ENCODE data around the gene IL23R. TPM values are rescaled to one million over a fixed set of nuclear protein-coding genes. Genes with fewer than 3 reads are reported as not detected.
A peak's percentile ranks its signal among the peaks of the same experiment; 100 is the strongest.

The IL23R gene
- total RNA-seq, 2 donors from 2014 or later = 7.4 to 8.3 TPM

- Mint-ChIP-seq H3K4me1 (ENCODE audit: low read depth in 2 of 2) (peaks cover 28 to 40% of the 10 kb centered on the region in 2 donors), H3K27me3 (no peaks in the 10 kb centered on the region), H3K9me3 (peaks cover 4% of the 10 kb centered on the region), H3K4me3 (no peak overlapping the region), H3K27ac (peak overlapping the region; percentile 68 to 73), H3K36me3 (peaks cover 12% of the 10 kb centered on the region)
- DNase-seq (ENCODE audit: low spot score) (no peak), ATAC-seq (no peak)
Measured at GRCh38 chr1:67213948-67214347, 47.7 kb downstream of the IL23R start.

DNA sequence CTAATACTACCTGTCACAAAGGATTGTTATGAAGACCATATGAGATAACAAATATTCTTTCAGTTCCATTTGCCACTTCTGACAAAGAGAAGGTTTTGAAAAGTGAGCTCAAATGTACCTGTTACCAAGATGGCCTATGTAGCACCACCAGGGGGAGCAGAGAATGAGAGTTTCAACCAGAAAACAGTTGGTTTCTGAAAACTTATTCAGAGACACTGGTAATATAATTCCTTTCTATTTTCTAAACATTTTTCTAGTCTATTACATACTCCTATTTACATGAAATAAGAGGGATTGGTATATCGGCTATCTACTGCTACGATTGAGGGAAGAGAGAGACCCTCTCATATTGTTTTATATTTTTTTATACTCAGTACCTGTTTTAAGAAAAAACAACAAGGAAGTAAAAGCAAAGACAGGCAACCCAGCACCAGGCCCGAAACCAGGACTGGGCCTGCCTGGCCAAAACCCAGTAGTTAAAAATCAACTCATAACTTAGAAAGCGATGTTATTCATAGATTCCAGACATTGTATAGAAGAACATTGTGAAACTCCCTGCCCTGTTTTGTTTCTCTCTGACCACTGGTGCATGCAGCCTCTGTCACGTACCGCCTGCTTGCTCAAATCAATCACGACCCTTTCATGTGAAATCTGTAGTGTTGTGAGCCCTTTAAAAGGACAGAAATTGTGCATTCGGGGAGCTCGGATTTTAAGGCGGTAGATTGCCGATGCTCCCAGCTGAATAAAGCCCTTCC, 48.3 kb downstream of the IL23R start:
- peaks cover 4% of the 10 kb centered on the region for H3K9me3 Mint-ChIP-seq
- no peaks in the 10 kb centered on the region for H3K27me3 Mint-ChIP-seq
- peak overlapping the region; percentile 68 to 73 for H3K27ac Mint-ChIP-seq
- H3K36me3 Mint-ChIP-seq = peaks cover 9% of the 10 kb centered on the region
- DNase-seq (ENCODE audit: low spot score) = peak; percentile 67
- ATAC-seq = peak; percentile 56 to 67
- no peak overlapping the region for H3K4me3 Mint-ChIP-seq
- peaks cover 24 to 36% of the 10 kb centered on the region in 2 donors for H3K4me1 Mint-ChIP-seq (ENCODE audit: low read depth in 2 of 2)

DNA sequence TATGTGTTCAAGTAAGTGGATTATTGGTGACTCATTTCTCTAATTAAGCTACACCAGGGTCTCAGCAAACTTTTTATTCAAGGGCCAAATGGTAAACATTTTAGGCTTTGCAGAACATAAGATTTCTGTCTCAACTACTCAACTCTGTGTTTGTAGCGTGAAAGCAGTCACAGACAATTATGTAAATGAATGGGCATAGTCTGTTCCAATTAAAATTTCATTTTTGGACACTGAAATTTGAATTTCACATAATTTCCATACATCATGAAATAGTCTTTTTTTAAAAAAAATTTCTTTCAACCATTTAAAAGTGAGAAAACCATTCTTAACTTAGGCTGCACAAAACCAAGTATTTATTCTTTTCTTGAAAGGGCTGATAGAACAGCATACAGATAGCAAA, 50.1 kb downstream of the IL23R start:
- Mint-ChIP-seq H3K27me3 (no peaks in the 10 kb centered on the region), H3K4me3 (no peak overlapping the region), H3K36me3 (peaks cover 6% of the 10 kb centered on the region), H3K27ac (no peak overlapping the region), H3K4me1 (ENCODE audit: low read depth in 2 of 2) (peaks cover 24 to 29% of the 10 kb centered on the region in 2 donors), H3K9me3 (peaks cover 4% of the 10 kb centered on the region)
- no peak for DNase-seq (ENCODE audit: low spot score)
- ATAC-seq = no peak

DNA sequence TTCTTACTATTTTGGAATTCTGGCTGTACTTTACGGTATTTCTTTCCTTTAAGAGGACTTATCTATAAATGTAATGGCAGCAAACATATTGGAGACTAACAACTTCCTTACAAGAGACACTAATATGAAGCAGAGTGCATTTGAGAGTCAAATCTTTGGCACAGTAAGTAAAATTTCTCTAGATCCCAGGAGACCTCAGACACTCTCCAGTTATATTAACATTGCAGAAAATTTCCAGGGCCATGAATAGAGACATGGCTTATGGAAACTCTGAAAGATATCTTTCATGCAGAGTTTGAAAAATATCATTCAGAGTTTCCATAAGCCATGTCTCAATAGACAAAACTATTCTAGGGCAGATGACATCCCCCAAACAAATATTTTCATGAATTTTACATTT, 51.2 kb downstream of the IL23R start:
- Mint-ChIP-seq H3K36me3 (peaks cover 6% of the 10 kb centered on the region), H3K9me3 (peaks cover 4% of the 10 kb centered on the region), H3K27me3 (no peaks in the 10 kb centered on the region), H3K4me3 (no peak overlapping the region), H3K27ac (no peak overlapping the region), H3K4me1 (ENCODE audit: low read depth in 2 of 2) (peaks cover 19 to 20% of the 10 kb centered on the region in 2 donors)
- DNase-seq (ENCODE audit: low spot score) = no peak
- ATAC-seq = no peak

DNA sequence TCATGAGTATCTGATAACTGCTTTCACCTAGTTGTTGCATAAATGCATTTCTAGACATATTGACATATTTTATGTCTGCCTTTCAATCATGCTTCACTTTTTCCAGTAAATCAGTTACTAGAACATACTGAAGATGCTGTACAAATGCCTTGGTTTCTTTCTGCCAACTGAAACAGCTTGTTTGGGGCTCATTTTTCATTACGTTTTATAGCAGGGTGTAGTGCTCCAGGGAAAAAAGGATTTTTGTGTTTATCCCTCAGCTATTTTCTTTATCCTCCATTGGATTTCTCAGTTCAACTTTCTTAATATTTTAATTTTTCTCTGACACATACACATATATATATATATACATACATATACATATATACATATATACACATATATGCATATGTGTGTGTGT, 51.7 kb downstream of the IL23R start:
- Mint-ChIP-seq H3K27ac (no peak overlapping the region), H3K4me1 (ENCODE audit: low read depth in 2 of 2) (peaks cover 16 to 17% of the 10 kb centered on the region in 2 donors), H3K36me3 (peaks cover 6% of the 10 kb centered on the region), H3K4me3 (no peak overlapping the region), H3K27me3 (no peaks in the 10 kb centered on the region), H3K9me3 (peaks cover 4% of the 10 kb centered on the region)
- ATAC-seq (no peak), DNase-seq (ENCODE audit: low spot score) (no peak)

DNA sequence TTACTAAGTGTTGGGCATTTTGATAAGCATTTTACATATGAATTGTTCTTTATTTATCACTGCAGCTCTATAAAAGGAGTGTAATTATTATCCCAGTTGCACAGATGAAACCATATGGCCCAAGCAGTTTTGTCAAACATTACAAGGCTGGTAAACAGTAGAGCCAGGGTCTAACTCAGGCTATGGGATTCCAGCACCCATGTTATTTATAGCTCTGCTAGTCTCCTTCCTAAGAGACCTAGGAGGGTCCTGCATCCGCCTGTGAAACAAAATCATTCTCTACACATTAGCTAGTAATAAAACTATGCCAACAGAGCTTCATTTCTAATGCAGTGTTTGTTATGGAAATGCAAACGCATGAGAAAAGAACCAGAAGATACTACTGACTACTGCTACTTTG, 58.6 kb downstream of the IL23R start:
- Mint-ChIP-seq H3K27ac (no peak overlapping the region), H3K4me3 (no peak overlapping the region), H3K9me3 (no peaks in the 10 kb centered on the region), H3K4me1 (ENCODE audit: low read depth in 2 of 2) (peaks cover 32 to 34% of the 10 kb centered on the region in 2 donors), H3K36me3 (peaks cover 8% of the 10 kb centered on the region), H3K27me3 (no peaks in the 10 kb centered on the region)
- ATAC-seq (no peak), DNase-seq (ENCODE audit: low spot score) (no peak)

DNA sequence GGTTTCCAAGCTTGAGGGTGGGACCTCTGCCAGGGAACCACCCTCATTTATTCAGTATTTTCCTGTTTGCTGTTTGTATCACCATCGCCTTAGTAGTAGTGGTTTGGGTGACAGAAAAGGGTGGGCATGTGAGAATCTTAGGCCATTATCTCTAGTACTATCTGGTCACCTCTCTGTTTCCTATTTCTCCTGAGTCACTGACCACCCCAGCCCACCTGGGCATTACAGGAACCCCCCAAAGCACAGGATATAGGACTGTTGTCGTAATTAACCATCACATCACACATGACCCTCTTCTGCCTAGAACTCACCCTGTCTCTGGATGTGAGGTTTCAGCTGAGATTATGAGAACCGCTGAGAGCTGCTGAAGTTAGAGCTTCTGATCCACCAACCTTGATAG, 60.4 kb downstream of the IL23R start:
- H3K9me3 Mint-ChIP-seq = no peaks in the 10 kb centered on the region
- H3K27me3 Mint-ChIP-seq = no peaks in the 10 kb centered on the region
- H3K27ac Mint-ChIP-seq = peak overlapping the region; percentile 25 to 84
- H3K4me3 Mint-ChIP-seq = peak overlapping the region; percentile 50
- DNase-seq (ENCODE audit: low spot score) (no peak), ATAC-seq (peak; percentile 78 to 85)
- peaks cover 8% of the 10 kb centered on the region for H3K36me3 Mint-ChIP-seq
- peaks cover 34 to 39% of the 10 kb centered on the region in 2 donors for H3K4me1 Mint-ChIP-seq (ENCODE audit: low read depth in 2 of 2)

- Mint-ChIP-seq H3K4me3 (peak overlapping the region; percentile 50), H3K9me3 (no peaks in the 10 kb centered on the region), H3K27ac (peak overlapping the region; percentile 25 to 84), H3K4me1 (ENCODE audit: low read depth in 2 of 2) (peaks cover 34 to 39% of the 10 kb centered on the region in 2 donors), H3K36me3 (peaks cover 8% of the 10 kb centered on the region), H3K27me3 (no peaks in the 10 kb centered on the region)
- ATAC-seq (no peak), DNase-seq (ENCODE audit: low spot score) (no peak)
Measured at GRCh38 chr1:67227196-67227595, 60.9 kb downstream of the IL23R start.

GRCh38 chr1:67228791-67229190, 62.5 kb downstream of the IL23R start:
- Mint-ChIP-seq H3K36me3 (peaks cover 8% of the 10 kb centered on the region), H3K9me3 (no peaks in the 10 kb centered on the region), H3K4me1 (ENCODE audit: low read depth in 2 of 2) (peaks cover 40 to 46% of the 10 kb centered on the region in 2 donors), H3K27me3 (no peaks in the 10 kb centered on the region), H3K4me3 (peak overlapping the region; percentile 31), H3K27ac (peak overlapping the region; percentile 16 to 84)
- ATAC-seq = no peak
- no peak for DNase-seq (ENCODE audit: low spot score)

- Mint-ChIP-seq H3K27ac (peak overlapping the region in 1 of 2 donors; percentile 84), H3K36me3 (peaks cover 8% of the 10 kb centered on the region), H3K4me1 (ENCODE audit: low read depth in 2 of 2) (peaks cover 41 to 50% of the 10 kb centered on the region in 2 donors), H3K27me3 (no peaks in the 10 kb centered on the region), H3K4me3 (no peak overlapping the region), H3K9me3 (no peaks in the 10 kb centered on the region)
- ATAC-seq = no peak
- DNase-seq (ENCODE audit: low spot score) = no peak
Measured at GRCh38 chr1:67230539-67230938, 64.3 kb downstream of the IL23R start.

GRCh38 chr1:67236277-67236676, 70.0 kb downstream of the IL23R start:
- Mint-ChIP-seq H3K27me3 (no peaks in the 10 kb centered on the region), H3K36me3 (peaks cover 12% of the 10 kb centered on the region)
- ATAC-seq = no peak

GRCh38 chr1:67239738-67240137, 73.5 kb downstream of the IL23R start:
- Mint-ChIP-seq H3K9me3 (no peaks in the 10 kb centered on the region), H3K4me3 (peak overlapping the region; percentile 42), H3K36me3 (peaks cover 26% of the 10 kb centered on the region), H3K4me1 (ENCODE audit: low read depth in 2 of 2) (peaks cover 33 to 56% of the 10 kb centered on the region in 2 donors), H3K27me3 (no peaks in the 10 kb centered on the region), H3K27ac (peak overlapping the region; percentile 56 to 84)
- ATAC-seq (peak; percentile 55 to 75), DNase-seq (ENCODE audit: low spot score) (no peak)

More at GRCh38 chr1:67236277-67236676, 70.0 kb downstream of the IL23R start:
- peak overlapping the region; percentile 18 for H3K4me3 Mint-ChIP-seq
- no peaks in the 10 kb centered on the region for H3K9me3 Mint-ChIP-seq
- peak overlapping the region; percentile 33 to 84 for H3K27ac Mint-ChIP-seq
- peaks cover 38 to 56% of the 10 kb centered on the region in 2 donors for H3K4me1 Mint-ChIP-seq (ENCODE audit: low read depth in 2 of 2)
- DNase-seq (ENCODE audit: low spot score) = no peak

DNA sequence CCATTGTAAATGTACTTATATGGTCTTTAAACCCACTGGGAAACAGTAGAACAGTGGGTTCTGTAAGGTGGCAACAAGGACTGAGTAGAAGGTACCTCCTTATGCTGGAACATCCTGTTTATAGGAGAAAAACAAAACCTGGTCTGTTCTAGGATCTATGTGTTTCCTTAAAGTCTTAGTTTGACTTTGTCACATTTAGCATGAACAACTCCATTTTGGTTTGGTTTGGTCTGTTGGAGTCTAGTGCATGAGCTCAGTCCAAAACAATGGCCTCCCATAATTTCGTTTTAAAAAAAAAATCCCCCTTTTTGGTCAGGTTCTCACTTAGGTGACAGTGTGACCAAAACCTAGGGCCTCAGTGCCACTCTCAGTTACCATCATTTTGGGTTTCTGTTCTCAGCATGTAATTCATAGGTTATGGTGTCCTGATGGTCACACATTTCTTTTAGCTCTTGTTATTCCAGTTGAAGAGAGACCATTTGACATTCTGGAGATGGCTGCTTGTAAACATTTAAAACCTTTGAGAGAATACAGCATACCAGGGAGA, 75.0 kb downstream of the IL23R start:
- Mint-ChIP-seq H3K27ac (peak overlapping the region; percentile 56 to 84), H3K4me1 (ENCODE audit: low read depth in 2 of 2) (peaks cover 26 to 48% of the 10 kb centered on the region in 2 donors), H3K4me3 (peak overlapping the region; percentile 42), H3K36me3 (peaks cover 29% of the 10 kb centered on the region), H3K27me3 (no peaks in the 10 kb centered on the region), H3K9me3 (peaks cover under 1% of the 10 kb centered on the region)
- DNase-seq (ENCODE audit: low spot score) = no peak
- peak; percentile 24 to 51 for ATAC-seq

GRCh38 chr1:67242016-67242415, 75.8 kb downstream of the IL23R start:
- ATAC-seq (no peak), DNase-seq (ENCODE audit: low spot score) (no peak)
- H3K27me3 Mint-ChIP-seq = no peaks in the 10 kb centered on the region
- H3K4me3 Mint-ChIP-seq = no peak overlapping the region
- peaks cover 31% of the 10 kb centered on the region for H3K36me3 Mint-ChIP-seq
- peak overlapping the region; percentile 56 to 84 for H3K27ac Mint-ChIP-seq
- H3K9me3 Mint-ChIP-seq = peaks cover 2% of the 10 kb centered on the region
- peaks cover 26 to 45% of the 10 kb centered on the region in 2 donors for H3K4me1 Mint-ChIP-seq (ENCODE audit: low read depth in 2 of 2)
